Measurements from ENCODE around the gene EDIL3.

The EDIL3 gene

GRCh38 chr5:84069608-84070179 lies 315.0 kb downstream of the EDIL3 start:
- H3K4me3 ChIP-seq (ENCODE audit: low read depth, low read length), result no peak overlapping the region
- no peak for DNase-seq (ENCODE audit: low read depth)
- TF ChIP-seq CTCF (conservative IDR thresholded peaks at IDR 0.05; ENCODE audit: low read depth, low read length), result no peak

GRCh38 chr5:84063041-84063440 lies 321.6 kb downstream of the EDIL3 start:
- TF ChIP-seq CTCF (conservative IDR thresholded peaks at IDR 0.05; ENCODE audit: low read depth, low read length), result no peak
- DNase-seq (ENCODE audit: low read depth), result no peak
- no peak overlapping the region for H3K4me3 ChIP-seq (ENCODE audit: low read depth, low read length)

DNA sequence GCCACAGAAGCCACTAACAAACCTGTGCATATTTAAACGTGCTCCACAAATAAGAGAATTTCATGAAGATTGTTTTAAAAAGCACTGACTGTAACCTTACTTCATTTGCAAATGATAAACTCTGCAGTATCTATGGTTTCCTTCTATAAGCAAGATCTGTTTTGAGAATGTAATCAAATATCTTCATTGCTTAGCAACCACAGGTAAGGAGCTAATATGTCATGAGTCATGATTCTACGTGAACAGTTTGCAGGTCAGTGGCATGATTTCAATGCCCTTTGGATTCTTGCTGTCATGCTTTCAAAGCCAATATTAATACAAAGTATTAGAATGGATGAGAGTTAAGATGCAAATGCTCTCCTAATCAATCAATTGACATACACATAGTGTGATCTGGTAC lies 325.0 kb downstream of the EDIL3 start:
- no peak for DNase-seq (ENCODE audit: low read depth)
- TF ChIP-seq CTCF (conservative IDR thresholded peaks at IDR 0.05; ENCODE audit: low read depth, low read length), result no peak
- H3K4me3 ChIP-seq (ENCODE audit: low read depth, low read length), result no peak overlapping the region

DNA sequence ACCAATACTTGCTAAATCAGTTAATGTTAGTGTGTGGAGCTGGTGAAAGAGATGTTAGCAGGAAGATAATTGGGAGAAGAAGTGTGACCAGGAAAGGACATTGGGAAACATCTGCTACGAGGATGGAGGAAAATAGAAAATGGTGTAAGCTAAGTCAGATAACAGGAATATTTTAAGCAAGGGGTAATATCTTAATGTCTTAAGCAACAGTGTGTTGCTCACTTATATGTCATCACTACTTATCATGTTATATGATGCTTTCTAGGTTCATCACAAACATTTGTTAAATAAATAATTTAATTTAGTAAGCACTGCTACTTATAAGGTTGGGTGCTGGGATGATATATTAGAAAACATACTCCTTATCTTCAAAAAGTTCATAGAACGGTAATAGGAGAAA lies 326.1 kb downstream of the EDIL3 start:
- DNase-seq (ENCODE audit: low read depth), result no peak
- no peak overlapping the region for H3K4me3 ChIP-seq (ENCODE audit: low read depth, low read length)
- no peak for TF ChIP-seq CTCF (conservative IDR thresholded peaks at IDR 0.05; ENCODE audit: low read depth, low read length)

GRCh38 chr5:84057211-84057610 lies 327.5 kb downstream of the EDIL3 start:
- peak; percentile 26 for DNase-seq (ENCODE audit: low read depth)
- no peak for TF ChIP-seq CTCF (conservative IDR thresholded peaks at IDR 0.05; ENCODE audit: low read depth, low read length)
- H3K4me3 ChIP-seq (ENCODE audit: low read depth, low read length), result no peak overlapping the region

GRCh38 chr5:84045964-84046363 lies 338.7 kb downstream of the EDIL3 start:
- no peak for TF ChIP-seq CTCF (conservative IDR thresholded peaks at IDR 0.05; ENCODE audit: low read depth, low read length)
- H3K4me3 ChIP-seq (ENCODE audit: low read depth, low read length), result no peak overlapping the region
- DNase-seq (ENCODE audit: low read depth), result no peak

- DNase-seq (ENCODE audit: low read depth), result no peak
- TF ChIP-seq CTCF (conservative IDR thresholded peaks at IDR 0.05; ENCODE audit: low read depth, low read length), result no peak
- H3K4me3 ChIP-seq (ENCODE audit: low read depth, low read length), result no peak overlapping the region
Measured at GRCh38 chr5:84036842-84037241, 347.8 kb downstream of the EDIL3 start.
